ENCODE results near the gene NCAPD2. TPM values are rescaled to one million over a fixed set of nuclear protein-coding genes. Genes with fewer than 3 reads are reported as not detected.

Gene NCAPD2
- total and polyA plus RNA-seq, 7 donors, result 3.9 to 13.4 (median 10.1) TPM

GRCh38 chr12:6528539-6529235, 34.8 kb downstream of the NCAPD2 start:
- no peak for DNase-seq
- intact Hi-C loops (cut with DNase I), result no loop called here
- 85 to 88% (median 88%) methylated on average over 17 of the region's 17 CpGs for WGBS, 3 donors
- no peaks in the 10 kb centered on the region for H3K9me3 ChIP-seq
- H3K27me3 ChIP-seq (ENCODE audit: insufficient read depth in 3 of 3, low read length in 2 of 3), result no peaks in the 10 kb centered on the region
- peaks cover 7 to 79% of the 10 kb centered on the region in 2 donors for H3K36me3 ChIP-seq (ENCODE audit: insufficient read depth in 1 of 2, low read depth in 1 of 2)
- TF ChIP-seq CTCF (IDR thresholded peaks at IDR 0.05), result no peak
- H3K27ac ChIP-seq, result no peak overlapping the region
- peaks cover 17% of the 10 kb centered on the region for H3K4me1 ChIP-seq
- ATAC-seq, result no peak
- H3K4me3 ChIP-seq, result no peak overlapping the region

- Histone ChIP-seq H3K4me3 (no peak overlapping the region), H3K36me3 (ENCODE audit: insufficient read depth in 1 of 2, low read depth in 1 of 2) (peaks cover 7 to 73% of the 10 kb centered on the region in 2 donors), H3K27ac (no peak overlapping the region), H3K4me1 (peaks cover 17% of the 10 kb centered on the region), H3K27me3 (ENCODE audit: insufficient read depth in 3 of 3, low read length in 2 of 3) (no peaks in the 10 kb centered on the region), H3K9me3 (no peaks in the 10 kb centered on the region)
- DNase-seq (no peak), ATAC-seq (no peak)
- 79 to 84% (median 80%) methylated on average over 9 of the region's 9 CpGs for WGBS, 3 donors
- TF ChIP-seq CTCF (IDR thresholded peaks at IDR 0.05), result no peak
- intact Hi-C loops (cut with DNase I), result no loop called here
Measured at GRCh38 chr12:6529291-6529737, 35.4 kb downstream of the NCAPD2 start.

- DNase-seq, result no peak
- intact Hi-C loops (cut with DNase I), result loop anchor here in 1 of 2 donors (5.0 kb wide), 1 partner anchor 38 kb away; the partner anchor contains the start of genes MRPL51 and NCAPD2
- no peaks in the 10 kb centered on the region for H3K9me3 ChIP-seq
- H3K27ac ChIP-seq, result peak overlapping the region; percentile 97
- H3K4me3 ChIP-seq, result no peak overlapping the region
- no peak for TF ChIP-seq CTCF (IDR thresholded peaks at IDR 0.05)
- H3K27me3 ChIP-seq (ENCODE audit: insufficient read depth in 3 of 3, low read length in 2 of 3), result no peaks in the 10 kb centered on the region
- whole genome bisulfite sequencing, 3 donors, result 85 to 95% (median 88%) methylated on average over 18 of the region's 18 CpGs
- H3K36me3 ChIP-seq (ENCODE audit: insufficient read depth in 1 of 2, low read depth in 1 of 2), result peaks cover 4 to 65% of the 10 kb centered on the region in 2 donors
- ATAC-seq, result no peak
- peaks cover 18% of the 10 kb centered on the region for H3K4me1 ChIP-seq
Measured at GRCh38 chr12:6530576-6531260, 36.8 kb downstream of the NCAPD2 start.

GRCh38 chr12:6532051-6532926, 38.4 kb downstream of the NCAPD2 start:
- peaks cover 0 to 65% of the 10 kb centered on the region in 2 donors for H3K36me3 ChIP-seq (ENCODE audit: insufficient read depth in 1 of 2, low read depth in 1 of 2)
- no peaks in the 10 kb centered on the region for H3K9me3 ChIP-seq
- H3K4me1 ChIP-seq, result peaks cover 34% of the 10 kb centered on the region
- ATAC-seq (peak in 3 of 4 donors; percentile 10 to 34 (median 31)), DNase-seq (peak; percentile 69 to 79)
- peak overlapping the region; percentile 97 for H3K27ac ChIP-seq
- peak overlapping the region; percentile 86 for H3K4me3 ChIP-seq
- intact Hi-C loops (cut with DNase I), result loop anchor here in 1 of 2 donors (5.0 kb wide), 1 partner anchor 40 kb away; the partner anchor contains the start of genes MRPL51 and NCAPD2
- no peak for TF ChIP-seq CTCF (IDR thresholded peaks at IDR 0.05)
- H3K27me3 ChIP-seq (ENCODE audit: insufficient read depth in 3 of 3, low read length in 2 of 3), result no peaks in the 10 kb centered on the region
- 14 to 23% (median 16%) methylated on average over 20 of the region's 20 CpGs for WGBS, 3 donors

Measured in psoas muscle (tissue), 8 donors.